GM19238 (cell line): ENCODE data around the gene LIPT1.
"Not testable (repeated sequence)": the region's sequence is repeated elsewhere in the genome, so short reads cannot be mapped to it uniquely, and the experiment has no call there.

Source experiments
- DNase-seq: peaks from one replicate; pipeline ENCODE4 v3.0.0; 2011; ENCODE audit warnings: low spot score; ENCODE audit not compliant: insufficient read length

The LIPT1 gene

DNA sequence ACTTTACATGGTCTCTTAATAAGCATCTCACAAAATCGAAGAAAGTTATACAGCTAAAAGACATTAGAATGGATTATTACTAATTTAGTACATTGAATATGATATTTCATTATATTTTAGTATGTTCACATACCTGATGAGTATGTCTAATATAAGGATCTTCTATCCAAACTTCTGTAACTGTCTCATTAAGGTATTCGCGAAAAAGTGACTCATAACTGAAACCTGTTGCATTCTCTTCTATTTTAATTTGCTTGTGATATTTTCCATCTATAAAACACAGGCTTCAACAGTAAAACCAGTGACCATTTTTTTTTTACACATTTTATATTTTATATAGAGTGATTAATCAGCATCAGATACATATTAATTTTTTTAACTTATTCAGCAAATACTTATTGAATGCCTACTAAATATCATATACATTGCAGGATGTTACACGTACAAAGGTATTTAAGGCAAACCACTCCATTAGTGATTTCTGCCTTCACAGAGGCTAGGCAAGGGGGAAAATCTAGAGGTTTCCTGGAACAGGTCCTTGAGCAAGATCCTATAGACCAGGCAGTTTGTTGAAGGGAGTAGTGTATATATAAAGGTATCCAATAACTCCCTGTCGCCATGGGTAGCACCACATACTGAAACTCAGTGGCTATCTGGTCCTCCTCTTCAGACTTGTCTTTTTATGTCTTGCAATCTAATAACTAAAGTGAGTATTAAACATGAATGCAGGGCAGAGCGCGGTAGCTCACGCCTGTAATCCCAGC is 16.8 kb downstream of the LIPT1 start:
- no peak for DNase-seq

DNA sequence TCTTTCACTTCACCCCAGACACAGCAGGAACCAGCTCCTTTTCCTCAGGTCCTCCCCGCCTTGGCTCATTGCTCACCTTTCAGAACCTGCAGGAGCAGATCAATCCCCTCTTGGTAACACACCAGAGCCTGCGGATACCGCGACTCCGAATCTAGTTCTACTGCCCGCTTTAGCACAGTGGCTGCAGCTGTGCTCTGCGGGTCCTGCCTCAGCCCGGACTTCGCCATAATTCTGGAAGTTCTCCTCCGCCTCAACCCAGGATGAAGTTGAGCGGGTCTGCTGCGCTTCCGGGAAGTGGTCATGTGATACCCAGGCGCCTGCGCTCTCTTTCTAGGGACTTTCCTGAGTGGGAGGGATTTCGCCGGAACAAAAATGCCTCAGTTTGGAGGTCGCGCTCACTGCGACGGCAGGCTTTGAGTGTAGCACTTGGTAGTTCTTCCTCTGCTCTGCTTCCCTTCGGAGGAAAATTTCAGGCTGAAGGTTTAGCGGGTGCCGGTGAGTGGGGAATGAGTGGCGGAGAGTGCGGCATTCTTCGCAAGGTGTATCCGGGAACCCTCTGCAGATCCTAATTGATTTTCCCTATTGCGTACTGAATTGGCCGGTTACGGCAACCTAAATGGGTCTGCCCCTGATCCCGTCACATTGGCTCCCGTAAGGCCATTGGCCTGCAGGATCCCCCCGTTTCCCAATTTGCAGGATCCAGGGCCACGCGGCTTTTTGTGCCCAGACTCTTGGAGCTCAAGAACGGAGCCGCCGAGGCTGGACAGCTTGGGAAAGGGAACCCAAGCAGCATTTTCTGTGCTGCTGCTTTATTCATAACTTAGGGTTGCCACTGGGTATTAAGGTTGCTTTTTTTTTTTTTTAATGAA is 26.2 kb downstream of the LIPT1 start, which contains the start of the genes MITD1 and MRPL30:
Gene MITD1, minus strand, starts transcription at position 304 of the 869 bp plus-strand sequence. Its CDS starts 77 bp downstream, at position 227.
Gene MRPL30, plus strand, starts transcription at position 430 of the 869 bp plus-strand sequence. CDS start 5,020 bp downstream, outside the sequence.
- peak; percentile 63 for DNase-seq

DNA sequence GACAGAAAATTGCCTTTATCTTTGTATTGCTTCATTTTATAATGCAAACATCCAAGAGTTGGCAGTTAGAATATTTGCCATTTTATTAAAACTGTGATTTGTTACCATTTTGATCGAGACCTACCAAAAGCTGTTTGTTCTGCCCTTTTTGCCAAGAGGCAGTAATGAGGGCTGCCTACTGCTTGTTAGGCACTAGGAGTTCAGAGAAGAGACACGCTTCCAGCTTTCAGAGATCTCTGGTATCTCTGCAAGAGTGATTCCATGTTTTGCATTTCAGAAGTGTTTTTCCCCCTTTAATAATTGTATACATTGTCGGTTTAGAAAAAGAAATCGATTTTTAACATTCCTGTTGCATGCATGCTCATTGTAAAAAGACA is 26.8 kb downstream of the LIPT1 start:
- no peak for DNase-seq

DNA sequence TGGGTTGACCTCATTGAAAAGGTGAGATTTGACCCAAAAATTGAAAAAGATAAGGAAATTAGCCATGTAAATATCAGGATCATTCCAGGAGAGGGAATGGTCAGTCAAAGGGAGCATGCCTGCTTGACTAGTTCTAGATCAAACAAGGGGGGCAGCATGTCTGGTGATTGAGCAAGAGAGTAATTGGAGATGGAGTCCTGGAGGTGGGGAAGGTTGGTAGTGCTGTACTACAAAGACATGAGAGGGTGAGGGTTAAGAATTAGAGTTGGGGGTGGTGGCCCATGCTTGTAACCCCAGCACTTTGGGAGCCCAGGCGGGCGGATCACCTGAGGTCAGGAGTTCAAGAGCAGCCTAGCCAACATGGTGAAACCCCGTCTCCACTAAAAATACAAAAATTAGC is 28.3 kb downstream of the LIPT1 start:
- DNase-seq = no peak

DNA sequence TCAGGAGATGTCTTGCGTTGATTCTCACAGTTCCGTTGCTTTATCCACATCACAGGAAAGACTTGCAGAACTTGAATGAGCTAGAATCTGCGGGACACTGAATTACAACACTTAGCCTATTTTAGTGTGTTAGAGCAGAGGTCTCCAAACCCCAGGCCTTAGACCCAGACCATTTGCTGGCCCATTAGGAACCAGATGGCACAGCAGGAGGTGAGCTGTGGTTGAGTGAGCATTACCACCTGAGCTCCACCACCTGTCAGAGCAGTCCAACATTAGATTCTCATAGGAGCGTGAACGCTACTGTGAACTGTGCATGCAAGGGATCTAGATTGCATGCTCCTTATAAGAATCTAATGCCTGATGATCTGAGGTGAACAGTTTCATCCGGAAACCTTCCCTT is 30.0 kb downstream of the LIPT1 start:
- no peak for DNase-seq

DNA sequence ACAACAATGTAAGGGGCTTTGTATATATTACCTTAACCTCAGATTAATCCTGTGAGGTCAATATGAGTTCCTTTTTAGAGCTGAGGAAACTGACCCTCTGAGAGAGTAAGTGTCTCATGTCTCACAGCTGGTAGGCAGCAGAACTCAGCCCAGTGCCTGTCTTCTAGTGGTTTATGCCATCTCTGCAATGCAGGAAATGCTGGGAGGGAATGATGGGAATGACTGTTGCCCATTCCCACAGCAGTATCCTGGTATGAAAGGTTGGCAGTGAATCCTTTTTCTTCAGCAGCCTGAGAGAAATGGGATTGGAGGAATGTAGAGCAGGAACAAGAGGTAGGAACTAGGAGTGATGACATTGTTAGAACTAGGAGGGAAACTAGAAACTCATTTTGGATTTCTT is 32.2 kb downstream of the LIPT1 start:
- no peak for DNase-seq

DNA sequence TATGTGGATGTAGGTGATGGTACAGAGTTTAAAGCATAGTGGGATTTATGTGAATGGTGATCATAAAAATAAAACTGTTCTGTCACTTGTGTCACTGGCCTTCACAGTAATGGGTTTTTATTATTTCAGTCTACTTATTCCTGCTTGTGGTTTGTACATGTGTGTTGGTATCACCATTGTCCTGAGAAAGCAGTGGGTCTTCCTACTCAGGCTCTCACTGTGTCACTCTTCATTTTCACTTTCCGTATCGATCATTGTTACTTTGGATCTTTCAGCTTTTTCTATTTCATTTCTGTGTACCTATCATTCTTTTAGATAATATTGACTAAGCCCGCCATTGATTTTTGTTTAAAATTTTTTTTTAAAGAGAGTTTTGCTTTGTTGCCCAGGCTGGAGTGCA is 33.6 kb downstream of the LIPT1 start:
- DNase-seq = no peak

DNA sequence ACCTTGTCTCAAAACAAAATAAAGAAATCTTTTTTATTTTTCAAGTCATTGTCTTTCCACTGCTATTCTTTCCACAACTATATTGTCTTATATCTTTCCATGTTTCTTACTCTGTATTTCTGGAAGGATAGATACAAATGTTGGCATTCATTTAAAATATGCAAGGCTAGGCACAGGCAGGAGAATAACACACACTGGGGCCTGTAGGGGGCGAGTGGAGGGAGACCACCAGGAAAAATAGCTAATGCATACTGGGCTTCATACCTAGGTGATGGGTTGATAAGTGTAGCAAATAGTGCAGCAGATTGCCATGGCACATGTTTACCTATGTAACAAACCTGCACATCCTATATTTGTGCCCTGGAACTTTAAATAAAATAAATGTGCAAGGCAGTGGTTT is 35.8 kb downstream of the LIPT1 start:
- DNase-seq = no peak

DNA sequence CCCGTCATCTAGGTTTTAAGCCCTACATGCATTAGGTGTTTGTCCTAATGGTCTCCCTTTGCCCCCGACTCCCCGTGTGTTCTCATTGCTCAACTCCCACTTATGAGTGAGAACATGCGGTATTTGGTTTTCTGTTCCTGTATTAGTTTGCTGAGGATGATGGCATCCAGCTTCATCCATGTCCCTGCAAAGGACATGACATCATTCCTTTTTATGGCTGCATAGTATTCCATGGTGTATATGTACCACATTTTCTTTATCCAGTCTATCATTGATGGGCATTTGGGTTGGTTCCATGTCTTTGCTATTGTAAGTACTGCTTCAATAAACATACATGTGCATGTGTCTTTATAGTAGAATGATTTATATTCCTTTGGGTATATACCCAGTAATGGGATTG is 37.6 kb downstream of the LIPT1 start:
- DNase-seq = not testable (repeated sequence)

DNA sequence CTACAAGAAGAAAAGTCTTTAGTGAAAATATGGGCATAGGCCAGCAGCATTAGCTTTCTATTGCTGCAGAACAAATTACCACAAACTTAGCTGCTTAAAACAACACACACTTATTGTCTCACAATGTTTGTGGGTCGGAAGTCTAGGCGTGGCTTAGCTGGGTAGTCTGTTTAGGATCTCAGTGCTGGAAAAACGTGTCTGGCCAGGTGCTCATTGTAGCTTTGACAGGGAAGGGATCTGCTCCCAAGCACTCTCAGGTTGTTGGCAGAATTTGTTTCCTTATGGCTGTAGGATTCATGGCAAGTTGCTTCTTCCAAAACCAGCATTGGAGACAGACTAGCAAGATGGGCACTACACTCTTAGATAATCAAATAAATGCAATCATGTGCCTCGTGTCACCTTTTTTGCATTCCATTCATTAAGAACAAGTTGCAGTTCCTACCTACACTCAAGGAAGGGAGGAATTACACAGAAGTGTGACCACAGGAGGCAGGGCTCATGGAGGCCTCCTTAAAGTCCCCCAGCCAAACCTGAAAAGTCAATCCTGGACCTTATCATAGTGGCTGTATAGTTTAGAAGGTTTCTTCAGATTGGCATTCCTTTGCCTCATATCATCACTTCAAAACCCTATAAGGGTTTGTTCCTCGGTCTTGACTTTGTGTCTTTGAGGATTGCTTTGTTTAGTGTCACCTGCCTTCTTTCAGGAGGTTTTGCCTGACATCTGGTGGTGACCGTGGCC is 43.5 kb downstream of the LIPT1 start:
- no peak for DNase-seq

DNA sequence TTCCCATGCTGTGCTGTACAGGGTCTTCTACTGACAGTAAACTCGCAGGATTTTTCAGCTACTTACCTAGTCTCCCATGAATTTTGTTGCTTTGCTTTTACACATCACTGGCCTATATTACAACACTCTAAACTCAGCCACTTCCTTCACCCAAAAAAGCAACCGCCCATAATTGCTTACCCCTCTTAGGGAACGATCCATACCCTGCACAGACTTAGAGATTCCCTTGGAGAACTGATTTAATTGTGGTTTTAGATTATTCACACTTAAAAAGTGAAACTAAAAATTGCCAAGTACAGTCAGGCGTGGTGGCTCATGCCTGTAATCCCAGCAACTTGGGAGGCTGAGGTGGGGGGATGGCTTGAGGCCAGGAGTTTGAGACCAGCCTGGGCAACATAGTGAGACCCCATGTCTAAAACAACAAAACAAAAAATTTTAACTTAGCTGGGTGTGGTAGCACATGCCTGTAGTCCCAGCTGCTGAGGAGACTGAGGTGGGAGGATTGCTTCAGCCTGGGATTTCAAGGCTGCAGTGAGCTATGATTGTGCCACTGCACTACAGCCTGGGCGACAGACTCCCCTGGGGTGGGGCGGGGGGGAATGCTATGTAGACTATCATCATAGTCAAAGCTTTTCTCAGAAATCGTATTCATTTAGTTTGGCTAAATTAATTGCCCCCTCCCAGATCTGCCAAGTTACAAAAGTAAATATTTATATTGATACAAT is 45.5 kb downstream of the LIPT1 start:
- DNase-seq = no peak

DNA sequence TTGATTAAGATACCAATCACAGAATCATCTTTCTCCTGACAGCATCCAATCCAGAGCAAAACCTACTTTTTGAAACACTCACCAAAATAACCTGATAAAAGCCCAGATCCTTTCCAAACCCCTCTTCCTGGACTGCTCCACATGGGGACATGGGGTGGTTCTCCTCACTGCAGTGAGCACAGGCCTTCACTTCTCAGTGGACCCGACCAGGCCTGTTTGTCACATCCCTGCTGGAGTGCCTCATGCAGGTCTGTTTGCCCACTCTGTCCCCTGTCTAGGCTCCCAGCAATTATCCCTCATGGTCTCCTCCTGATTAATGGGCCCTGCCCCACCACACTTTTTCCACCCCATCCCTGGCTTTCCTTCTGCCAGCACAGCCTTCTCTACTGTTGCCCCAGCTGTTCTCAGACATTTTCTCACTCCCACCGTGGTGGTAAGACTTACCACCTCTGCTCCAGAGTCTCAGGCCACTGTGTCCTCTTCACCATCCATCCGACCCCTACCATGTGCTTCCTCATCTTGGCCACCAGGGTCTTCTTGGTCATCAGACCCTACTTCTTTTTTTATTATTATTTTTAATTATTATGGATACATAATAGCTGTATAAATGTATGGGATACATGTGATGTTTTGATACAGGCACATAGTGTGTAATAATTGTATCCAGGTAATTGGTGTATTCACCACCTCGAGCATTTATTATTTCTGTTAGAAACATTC is 47.4 kb downstream of the LIPT1 start:
- no peak for DNase-seq

DNA sequence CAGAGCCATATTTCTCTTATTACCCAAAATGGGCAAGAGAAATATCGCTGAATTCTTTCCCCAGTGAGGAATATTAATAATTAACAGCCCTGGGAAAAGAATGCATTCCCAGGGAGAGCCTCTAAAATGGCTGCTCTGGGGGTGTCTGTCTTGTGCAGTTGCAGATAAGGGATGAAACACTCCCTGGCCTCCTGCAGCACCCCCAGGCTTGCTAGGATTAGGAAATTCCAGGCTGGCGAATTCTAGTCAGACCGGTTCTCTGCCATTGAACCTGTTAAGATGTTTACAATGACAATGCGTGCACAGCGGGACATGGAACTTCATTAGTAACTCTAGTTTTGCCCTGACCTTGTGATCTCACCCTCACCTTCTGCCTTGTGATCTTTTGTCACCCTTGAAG is 50.7 kb downstream of the LIPT1 start:
- DNase-seq = no peak
